Hematopoietic multipotent progenitor cell treated with erythropoietin and hydrocortisone succinate and interleukin-3 and kit ligand, for 6 days (in vitro differentiated cells): ENCODE measurements around the gene DLX3.

Experiments used
- DNase-seq: peaks from one replicate; pipeline ENCODE4 v3.0.0-alpha.2; 2015

DLX3 gene

DNA sequence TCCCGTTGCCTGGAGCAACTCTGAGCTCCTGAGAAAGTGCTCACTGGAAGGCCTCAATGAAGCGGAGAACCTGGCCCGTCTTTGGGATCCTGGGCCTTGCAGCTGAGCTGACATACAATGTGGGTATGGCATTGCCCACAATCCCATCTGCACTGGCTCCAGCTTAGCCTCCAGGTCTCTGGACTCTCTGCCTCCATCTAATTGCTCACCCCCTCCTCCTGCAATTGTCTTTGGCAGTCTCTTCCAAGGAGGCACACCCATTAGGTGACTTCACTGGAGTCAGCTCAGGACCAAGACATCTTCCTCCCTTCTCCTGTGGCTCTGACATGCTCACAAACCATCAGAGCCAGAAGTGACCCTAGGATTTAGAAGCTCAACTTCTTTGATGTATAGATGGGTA, 24.5 kb downstream of the DLX3 start:
- no peak for DNase-seq

DNA sequence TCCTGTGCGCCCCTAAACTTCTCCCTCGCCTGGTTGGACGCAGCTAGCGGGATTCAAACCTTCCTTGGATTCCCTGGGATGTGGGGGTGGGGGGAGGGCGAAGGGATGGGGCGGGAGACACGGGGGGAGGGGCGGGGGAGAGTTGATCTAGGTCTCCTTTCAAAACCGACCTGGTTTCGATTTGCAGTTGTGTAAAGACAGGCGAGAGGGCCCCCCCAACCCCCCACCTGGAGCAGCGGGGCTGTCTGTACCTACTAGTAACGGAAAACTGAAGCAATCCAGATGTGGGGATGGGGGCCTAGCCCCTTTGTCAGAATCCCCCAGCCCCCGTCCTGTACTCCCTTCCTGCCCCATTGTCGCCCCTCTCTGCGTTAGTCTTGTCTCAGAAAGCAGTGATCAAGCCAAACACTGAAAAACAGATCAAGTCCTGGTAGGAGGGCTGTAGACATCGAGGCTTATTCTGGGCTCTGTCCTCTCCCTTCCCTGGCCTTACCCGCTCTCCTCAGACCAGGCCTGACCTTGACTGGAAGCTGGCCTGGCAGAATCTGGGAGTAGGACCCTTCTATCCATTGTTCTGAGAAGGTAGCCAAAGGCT, 25.1 kb downstream of the DLX3 start:
- DNase-seq, result no peak

DNA sequence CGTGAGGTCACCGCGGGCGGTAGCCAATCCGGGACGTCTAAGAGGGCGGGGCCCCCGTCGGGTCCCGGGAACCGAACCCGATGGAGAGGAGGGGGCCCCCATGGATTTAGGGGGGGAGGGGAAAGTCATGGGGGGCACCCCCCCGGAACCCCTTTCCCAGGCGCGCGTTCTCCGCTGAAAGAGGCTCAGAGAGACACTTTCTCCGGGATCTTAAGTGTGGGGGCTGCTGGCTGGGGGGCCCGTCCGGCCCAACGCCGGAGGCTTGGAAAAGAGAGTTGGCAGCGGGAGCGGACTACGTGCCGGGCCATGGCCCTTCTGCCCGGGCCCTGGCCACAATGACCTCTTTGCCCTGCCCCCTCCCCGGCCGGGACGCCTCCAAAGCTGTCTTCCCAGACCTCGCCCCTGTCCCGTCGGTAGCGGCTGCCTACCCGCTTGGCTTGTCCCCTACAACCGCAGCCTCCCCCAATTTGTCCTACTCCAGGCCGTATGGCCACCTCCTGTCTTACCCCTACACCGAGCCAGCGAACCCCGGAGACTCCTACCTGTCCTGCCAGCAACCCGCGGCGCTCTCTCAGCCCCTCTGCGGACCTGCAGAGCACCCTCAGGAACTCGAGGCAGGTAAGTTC, 25.8 kb downstream of the DLX3 start, which contains the start of gene DLX4:
DLX4 (plus strand) TSS at position 57 of the 626 bp plus-strand sequence; CDS start at position 336, 279 bp downstream.
- no peak for DNase-seq

DNA sequence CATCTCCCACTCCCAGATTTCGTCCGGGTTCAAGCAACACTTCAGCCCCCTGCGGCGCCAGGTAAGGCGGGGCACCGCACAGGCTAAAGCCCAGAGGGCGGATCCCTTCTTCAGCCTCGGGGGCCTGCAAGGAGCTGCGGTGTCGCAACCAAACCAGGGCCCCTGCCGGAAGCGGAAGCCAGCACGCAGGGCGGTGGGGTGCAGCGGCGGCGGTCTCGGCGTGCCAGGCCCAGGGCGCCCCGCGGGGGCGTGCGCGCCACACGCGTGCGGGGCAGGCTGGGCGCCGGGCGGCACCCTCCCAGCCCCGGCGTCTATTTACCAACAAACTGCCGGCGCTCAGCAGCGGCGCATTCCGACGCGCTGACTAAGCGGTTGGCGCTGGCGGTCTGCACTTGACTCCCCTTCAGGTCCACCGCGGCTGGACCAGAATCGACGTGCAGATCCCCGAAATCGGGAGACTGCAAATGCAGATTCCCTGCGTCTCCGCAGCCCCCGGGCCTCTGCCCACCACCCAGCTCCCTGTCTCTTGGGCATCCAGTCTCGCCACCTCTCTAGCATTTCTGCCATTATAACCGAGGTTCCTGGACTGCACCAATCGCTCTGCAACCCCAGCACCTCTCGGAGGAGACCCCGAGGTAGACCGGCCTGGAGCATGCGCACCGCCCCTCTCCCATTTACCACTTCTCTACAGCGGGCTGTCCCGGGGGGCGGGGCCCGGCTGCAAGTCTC, 26.5 kb downstream of the DLX3 start:
- peak; percentile 72 for DNase-seq

DNA sequence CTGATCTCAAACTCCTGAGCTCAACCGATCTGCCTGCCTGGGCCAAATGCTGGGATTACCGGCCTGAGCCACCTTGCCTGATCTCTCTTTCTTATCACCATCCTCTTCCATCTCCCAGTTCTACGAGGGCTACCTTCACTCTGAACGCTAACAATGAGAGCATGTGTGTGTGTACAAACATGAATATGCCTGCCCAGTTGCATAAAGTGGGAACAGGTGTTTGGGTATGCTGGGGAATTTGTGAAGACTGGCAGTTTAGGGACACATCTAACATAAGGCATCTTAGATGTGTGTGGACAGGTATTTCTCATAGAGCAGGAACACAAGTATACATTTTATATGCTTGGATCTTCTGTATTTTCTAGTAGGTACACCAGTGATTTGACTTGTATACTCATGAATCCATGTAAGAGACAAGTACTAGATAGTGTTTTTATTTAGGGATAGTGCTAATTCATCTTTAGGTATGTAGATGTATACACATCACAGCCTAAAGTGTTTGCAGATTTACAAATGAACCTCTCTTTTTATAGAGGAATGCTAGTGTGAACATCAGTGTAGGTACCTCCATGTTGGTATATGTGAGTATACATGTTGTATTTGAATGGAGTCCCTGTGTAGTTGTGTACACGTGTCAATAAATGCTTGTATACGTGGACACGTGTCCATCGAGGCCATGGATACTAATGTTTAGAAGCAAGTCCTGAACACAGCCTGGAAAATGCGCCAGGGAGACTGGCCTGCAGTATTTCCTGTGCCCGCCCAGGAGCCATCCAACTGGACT, 27.2 kb downstream of the DLX3 start:
- no peak for DNase-seq

DNA sequence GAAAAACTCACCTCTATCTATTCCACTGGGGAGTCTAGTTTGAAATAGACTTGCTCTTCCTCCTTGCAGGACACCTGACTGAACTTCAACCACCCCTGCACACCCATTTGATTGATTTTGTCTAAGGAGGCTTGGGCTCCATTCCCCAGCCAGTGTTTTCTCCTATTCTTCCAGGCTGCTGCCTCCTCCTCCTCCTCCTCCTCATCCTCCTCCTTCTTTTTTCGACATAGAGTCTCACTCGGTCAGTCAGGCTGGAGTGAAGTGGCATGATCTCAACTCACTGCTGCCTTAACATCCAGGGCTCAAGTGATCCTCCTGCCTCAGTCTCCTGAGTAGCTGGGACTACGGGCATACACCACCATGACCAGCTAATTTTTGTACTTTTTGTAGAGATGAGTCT, 27.8 kb downstream of the DLX3 start:
- no peak for DNase-seq

DNA sequence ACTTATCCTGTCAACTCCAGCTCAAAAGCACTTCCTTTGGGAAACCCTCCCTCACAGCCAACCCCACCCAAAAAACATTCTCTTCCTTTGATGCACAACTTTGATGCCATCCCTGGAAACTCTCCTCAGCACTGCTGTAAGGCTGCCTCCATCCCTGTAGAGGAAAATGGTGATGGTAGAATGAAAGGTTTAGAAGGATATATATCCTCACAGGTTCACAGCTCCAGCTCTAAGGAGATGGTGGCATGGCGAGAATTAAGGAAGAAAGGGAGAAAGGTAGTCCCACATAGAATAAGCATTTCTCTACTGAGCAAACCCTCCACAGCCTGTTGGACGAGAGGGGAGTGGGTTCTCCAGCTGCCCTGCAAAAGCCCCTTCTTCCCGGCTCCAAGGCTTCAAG, 28.3 kb downstream of the DLX3 start:
- no peak for DNase-seq

DNA sequence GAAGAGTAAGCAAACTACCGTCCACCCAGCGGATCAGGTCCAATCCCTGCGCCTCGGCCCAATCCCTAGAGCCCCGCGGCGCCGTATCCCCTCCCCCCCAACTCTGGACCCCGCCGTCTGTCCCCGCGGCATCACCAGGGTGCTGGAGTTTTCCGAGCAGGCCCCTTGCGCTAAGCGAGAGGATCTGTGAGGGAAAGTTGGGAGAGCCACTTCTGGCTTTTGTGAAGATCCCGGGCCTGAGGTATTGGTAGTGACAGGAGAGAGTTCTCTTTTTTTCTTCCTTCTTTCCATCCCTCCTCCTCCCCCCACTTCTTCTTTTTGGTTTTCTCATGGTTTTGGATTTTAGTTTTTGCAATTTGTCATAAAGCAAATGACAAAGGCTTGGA, 29.5 kb downstream of the DLX3 start:
- no peak for DNase-seq

DNA sequence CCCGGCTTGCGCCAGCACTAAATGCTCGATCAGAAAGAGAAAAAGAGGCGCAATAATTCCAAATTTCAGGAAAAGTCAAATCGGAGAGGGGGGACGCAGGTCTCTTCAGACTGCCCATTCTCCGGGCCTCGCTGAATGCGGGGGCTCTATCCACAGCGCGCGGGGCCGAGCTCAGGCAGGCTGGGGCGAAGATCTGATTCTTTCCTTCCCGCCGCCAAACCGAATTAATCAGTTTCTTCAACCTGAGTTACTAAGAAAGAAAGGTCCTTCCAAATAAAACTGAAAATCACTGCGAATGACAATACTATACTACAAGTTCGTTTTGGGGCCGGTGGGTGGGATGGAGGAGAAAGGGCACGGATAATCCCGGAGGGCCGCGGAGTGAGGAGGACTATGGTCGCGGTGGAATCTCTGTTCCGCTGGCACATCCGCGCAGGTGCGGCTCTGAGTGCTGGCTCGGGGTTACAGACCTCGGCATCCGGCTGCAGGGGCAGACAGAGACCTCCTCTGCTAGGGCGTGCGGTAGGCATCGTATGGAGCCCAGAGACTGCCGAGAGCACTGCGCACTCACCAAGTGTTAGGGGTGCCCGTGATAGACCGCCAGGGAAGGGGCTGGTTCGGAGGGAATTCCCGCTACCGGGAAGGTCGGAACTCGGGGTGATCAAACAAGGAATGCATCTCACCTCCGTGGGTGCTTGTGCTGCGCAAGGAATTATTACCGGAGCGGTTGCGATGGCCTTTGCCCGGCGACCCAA, 30.1 kb downstream of the DLX3 start:
- no peak for DNase-seq

DNA sequence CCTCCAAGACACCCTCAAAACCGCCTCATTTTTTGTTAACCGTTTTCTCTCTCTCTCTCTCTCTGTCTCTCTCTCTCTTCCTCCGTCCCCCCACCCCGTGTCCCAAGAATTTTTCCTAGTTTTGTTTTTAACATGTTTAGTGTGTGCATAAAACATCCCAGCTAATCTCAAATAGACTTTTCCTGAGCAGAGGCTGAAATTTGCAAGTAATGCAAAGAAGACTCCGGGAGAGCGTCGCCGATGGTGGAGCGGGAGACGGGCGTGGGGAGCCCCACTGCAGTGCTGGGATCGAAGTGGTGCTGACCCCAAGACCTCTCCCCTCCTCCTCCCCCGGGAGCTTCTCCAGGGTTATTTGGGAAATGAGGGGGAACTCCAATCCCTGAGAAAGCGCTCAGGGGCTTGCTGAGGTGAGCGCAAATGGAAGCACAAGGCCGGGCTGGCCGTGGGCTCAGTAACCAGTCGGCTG, 30.7 kb downstream of the DLX3 start:
- no peak for DNase-seq

DNA sequence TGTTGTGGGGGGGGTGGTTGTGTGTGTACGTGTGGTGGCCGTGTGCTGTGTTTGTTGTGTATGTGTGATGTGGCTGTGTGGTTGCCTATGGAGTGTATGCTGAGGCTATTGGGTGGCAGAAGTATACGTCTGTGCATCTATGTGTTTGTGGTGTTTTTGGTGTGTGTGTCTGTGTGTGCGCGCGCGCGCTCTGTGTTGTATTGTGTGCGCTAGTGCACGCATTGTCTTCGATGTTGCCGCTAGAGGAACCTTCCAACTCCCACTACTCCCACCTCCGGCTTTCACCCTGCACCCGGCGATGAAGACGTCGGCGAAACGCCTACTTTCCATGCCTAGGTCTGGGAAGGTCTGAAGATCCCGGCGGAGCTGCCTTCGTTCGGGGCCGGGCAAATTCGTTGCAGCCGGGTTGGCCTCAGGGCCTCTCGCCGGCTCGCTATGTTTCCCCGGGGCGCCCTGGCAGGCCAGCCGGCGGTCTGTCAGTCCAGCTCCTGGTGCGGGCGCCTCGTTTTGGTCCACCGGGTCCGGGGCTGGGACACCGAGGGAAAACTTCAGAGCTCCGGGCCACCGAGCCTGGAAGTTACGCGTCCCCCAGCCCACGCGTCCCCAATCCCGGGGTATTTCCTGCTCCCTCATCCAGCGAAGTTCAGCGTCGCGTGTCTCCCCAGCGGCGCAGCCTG, 31.3 kb downstream of the DLX3 start:
- DNase-seq, result no peak

DNA sequence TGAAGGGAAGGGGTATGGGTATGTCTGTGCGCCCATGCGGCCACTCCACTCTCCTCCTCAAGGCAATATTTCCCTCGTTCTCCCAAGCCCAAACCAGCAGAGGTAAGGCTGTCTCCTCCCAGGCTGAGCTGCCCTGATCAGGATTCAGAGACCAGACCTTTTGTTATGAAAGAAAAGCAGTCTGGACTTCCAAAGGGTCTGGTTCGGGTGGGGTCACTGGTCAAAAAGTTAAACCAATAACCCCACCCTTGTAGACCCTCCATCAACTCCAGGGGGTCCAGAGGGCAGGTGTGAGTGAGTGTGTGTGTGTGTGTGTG, 31.8 kb downstream of the DLX3 start:
- no peak for DNase-seq

DNA sequence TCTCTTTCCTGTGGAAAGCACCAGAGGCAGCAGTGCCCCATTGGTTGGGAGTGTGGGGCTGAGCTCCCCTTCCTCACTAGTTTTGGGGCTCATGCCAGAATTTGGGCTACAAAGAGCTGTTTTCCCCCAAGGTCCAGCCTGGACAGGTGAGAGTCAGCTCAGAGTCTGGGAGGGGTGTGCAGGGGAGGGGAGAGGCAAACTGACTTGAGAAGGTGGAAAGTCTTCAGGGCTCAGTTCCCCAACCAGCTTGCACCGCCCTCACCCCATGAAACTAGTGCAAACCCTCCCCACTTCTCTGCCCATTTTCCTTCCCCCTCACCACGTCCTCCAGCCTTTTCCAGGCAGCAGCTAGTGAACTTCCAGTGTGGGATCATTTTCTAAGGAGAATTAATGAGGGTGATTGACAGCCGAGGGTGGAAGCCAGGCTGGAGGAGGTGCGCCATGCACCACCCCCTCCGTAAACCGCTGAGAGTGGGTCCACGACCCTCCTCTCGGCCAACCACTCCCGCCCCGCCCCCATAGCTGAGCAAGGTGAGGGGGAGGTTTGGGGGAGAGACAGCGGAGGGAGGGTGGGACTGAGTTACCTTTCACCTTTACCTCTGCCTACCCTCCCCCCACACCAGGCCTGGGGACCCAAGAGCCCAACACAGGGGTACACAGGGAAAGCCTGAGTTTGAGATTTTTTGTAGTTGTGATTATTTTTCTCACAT, 32.3 kb downstream of the DLX3 start:
- DNase-seq, result no peak

DNA sequence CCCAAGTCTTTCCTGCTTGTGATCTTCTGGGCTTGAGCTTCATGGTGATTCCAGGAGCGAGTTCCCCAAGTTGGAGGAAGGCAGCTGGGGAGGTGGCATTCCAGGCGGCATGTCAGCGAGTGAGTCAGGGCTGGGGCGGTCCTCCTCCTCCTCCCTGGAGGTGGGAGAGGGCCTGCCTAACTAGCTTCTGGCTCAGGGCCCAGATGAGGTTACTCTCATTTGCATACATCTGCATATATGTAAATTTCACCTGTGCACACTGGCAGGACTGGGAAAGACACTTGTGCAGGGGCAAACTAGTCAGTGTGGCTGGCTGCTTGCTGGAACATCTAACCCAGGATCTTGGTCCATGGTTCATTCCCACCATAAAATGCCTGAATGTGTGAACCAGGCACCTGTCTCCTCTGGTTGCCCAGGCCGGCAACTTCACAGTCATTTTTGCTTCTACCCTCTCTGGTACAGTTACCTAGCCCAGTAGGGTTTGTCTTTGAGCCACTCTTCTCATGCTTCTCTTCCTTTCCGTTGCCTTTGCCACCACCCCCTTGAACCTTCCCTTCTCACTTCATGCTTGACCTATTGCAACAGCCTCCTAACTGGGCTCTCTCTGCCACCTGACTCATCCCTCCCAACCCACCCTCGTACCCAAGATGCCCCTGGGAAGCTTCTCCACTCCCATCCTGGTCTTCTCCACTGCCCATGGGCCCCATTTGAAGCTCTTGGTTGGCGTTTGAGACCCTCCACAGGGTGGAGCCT, 35.7 kb downstream of the DLX3 start:
- DNase-seq, result no peak

DNA sequence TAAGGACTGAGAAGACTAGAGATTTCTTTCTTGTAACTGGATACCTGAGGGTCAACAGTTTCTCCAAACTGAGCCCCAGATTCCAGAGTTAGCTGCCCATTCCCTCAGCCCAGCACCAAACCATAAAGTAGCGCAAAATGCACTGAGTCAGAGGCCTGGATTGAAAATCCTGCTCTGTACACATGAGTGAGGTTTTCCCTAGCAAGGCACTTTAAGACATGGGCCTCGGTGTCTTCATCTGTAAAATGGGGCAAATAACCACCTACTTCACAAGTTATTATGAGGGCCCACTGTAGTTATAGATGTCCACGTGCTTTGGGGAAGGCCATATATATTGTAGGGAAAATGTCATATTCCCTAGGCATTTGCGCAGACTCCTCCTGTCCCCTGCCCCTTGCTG, 36.3 kb downstream of the DLX3 start:
- no peak for DNase-seq

DNA sequence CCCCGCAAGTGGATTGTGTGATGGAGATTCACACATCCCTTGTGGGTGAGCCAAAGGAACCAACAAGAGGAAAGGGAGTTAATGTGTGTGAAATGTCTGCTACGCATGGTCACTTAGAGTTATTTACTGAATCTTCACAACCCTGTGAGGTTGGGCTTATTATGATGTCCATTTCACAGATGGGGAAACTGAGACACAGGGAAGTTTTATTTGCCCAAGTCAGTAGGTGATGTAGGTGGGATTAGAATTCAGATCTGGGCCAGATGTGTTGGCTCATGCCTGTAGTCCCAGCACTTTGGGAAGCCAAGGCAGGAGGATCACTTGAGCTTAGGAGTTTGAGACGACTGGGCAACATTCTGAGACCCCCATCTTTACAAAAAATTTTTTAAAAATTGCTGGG, 37.7 kb downstream of the DLX3 start:
- no peak for DNase-seq

DNA sequence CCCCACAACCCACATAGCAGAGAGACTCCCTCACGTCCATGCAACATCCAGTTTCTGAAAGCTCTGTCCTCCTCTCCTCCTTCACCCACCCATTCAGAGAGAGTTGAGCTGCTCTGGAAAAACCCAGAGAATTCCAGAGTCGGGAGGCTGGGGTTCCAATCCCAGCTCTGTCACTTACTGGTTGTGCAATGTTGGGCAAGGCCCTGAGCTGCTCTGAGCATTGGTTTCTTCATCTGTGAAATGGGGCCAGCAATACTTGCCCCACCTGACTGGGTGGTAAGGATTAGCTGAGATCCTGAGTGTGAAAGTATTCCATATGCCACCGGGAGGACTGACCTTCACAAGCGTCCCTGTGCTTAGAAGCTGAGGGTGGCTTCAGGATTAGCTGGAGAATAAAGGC, 38.2 kb downstream of the DLX3 start:
- DNase-seq, result no peak

DNA sequence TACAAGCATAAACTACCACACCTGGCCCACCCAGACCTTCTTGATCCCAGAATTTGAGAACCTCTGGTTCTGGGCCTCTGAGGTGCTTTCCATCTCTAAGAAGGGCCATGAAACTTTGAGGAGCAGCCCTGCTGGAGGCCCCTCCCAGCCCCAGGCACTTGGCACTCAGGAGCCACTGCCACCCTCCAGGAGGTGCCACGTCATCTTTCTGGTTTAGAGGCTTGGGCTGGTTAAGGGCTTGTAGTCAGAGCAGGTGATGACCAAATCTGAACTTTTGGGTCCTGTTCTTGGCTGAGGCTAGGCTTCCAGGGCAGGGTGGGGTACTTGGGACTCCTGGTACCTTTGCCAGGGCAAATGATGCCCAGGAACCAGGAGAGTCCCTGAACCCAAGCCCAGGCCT, 39.9 kb downstream of the DLX3 start:
- DNase-seq, result no peak

DNA sequence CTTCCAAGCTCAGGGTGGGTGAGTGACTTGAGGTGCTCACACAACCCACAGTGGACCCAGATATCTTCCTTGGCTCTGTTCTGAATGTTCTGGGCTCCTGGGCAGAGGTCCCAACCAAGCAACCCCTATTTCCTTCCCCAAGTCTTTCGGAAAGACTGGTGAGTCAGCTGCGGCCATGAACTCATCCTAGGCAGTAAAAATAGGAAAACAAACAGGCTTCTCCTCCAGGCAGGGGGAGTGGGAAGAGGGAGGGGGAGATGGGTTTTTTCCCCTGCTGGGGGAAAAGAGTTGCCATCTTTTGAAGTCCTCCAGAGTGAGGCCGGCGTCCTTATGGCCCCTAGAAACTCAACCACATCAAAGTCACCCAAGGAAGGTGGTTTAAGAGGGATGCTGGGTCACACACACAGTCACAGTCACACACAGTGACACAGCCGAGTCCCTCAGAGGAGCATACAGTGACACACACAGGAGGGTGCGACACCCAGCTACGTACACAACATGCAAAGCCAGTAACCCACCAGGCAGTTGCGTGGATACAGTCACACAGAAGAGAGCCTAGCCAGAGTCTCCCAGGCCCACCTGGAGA, 42.0 kb downstream of the DLX3 start:
- no peak for DNase-seq

DNA sequence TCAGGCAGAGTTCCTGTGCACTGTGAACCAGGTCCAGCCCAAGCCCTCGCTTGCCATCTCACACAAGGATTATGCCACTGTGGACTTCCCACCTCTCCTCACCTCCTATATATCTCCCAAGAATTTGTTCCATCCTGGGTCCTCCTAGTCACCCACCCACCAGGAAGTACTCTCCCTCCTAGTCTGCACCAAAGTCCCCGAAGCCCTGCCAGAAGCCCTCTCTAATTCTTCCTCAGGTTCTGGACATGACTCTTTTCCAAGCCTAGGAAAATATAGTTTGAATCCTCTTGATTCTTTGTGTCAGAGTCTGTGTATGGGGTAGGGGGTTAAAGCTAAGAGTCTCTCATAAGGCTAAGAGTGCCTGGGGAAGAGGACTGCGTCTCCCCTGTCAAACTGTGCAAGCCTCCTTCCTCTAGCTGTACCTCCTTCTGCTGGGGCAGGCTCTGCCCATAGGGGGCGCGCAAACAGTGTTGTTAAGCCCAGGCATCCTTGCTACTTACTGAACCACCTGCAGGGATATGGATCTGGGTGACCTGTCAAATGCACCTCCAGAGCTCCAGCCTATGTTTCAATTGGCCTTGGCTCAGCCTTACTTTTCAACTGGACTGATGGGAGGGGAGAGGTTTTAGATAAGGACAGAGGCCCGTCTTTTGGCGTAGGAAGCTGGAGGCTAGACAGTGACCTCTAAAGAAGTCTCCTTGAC, 42.7 kb downstream of the DLX3 start:
- peak; percentile 88 for DNase-seq
